GM12874 (cell line): ENCODE data around the gene POU3F4.

Experiments used
- TF ChIP-seq, protein P1 (sequence below): IDR thresholded peaks from 2 replicates; pipeline ENCODE4 v1.5.1; 2011; ENCODE audit warnings: low read depth, mild to moderate bottlenecking, control low read depth, low read length, moderate library complexity; ENCODE audit not compliant: insufficient read depth

Gene POU3F4

DNA sequence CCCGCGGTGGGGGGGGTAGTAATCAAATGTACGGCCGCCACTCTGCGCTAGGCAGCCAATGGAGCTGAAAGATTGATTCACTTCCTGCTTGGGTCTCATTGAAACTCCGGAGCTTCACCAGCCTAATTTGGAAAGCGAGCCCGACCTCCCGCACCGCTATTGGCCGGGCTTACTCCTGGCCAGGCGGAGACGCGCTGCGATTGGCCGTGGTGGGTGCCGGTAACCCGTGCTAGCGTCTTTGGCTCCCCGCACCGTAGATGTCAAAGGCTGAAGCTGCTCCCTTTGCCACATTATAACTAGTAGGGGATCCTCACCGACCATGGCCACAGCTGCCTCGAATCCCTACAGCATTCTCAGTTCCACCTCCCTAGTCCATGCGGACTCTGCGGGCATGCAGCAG lies at the start of gene POU3F4:
Gene POU3F4, plus strand, starts transcription at position 285 of the 400 bp plus-strand sequence. Its CDS starts 35 bp downstream, at position 320.
- TF ChIP-seq, protein P1, sequence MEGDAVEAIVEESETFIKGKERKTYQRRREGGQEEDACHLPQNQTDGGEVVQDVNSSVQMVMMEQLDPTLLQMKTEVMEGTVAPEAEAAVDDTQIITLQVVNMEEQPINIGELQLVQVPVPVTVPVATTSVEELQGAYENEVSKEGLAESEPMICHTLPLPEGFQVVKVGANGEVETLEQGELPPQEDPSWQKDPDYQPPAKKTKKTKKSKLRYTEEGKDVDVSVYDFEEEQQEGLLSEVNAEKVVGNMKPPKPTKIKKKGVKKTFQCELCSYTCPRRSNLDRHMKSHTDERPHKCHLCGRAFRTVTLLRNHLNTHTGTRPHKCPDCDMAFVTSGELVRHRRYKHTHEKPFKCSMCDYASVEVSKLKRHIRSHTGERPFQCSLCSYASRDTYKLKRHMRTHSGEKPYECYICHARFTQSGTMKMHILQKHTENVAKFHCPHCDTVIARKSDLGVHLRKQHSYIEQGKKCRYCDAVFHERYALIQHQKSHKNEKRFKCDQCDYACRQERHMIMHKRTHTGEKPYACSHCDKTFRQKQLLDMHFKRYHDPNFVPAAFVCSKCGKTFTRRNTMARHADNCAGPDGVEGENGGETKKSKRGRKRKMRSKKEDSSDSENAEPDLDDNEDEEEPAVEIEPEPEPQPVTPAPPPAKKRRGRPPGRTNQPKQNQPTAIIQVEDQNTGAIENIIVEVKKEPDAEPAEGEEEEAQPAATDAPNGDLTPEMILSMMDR, result no peak

DNA sequence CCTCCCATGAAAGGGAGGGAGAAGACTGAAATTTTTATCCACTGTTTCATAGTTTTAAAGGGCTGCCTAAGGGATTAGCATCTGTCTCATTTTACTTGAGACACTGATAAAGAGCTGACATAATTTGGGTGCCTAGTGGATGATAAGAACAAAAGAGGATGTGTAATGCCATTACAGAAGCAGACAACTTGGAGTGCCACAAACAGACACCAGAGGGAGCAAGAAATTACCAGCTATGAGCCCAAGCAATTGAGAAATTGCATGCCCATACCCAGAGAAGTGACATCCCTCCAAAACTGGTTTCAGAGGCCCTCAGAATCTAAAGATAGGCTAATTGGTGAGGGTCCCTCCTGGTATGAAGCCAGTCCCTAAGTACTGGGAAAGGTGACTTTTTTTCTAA lies 38.5 kb upstream of the POU3F4 start:
- TF ChIP-seq, protein P1, result peak; percentile 34; the same call in 1 of the 2 replicates

DNA sequence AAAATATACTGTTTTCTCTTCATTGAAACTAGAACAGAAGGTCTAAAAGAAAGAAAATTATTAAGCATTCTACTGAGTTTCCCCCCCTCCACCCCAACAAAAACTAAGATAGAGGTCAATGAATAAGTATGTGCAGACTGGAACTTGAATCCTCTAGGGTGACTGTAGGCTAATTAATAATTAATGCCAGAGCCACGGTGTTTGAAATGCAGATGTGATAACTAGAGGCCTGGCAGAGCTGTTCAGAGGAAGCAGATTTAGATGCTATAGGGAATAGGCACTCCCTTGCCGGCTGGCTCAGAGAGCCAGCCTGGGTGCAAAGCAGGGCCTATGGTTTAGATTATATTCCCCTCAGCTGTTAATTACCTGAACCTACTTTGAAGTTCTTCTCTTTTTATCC lies 12.2 kb upstream of the POU3F4 start:
- TF ChIP-seq, protein P1, result no peak

DNA sequence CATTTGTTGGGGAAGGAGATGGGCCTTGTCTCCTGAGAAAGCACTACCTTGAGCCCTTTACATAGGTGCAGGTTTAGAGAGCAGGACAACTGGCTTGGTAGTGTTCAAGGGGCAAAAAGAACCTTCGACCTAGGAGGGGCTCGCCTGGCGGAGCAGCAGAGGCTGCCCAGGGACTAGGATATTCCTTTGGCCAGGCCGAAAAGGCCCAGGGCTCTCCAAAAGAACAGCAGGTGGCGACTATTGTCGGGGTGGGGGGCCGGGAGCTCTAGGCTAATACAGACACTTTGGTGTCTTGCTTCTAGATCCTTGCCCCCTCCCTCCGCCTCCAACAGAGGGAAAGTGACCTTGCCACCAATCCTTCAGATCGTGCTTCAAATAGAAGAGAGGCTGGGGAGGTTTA lies 7.1 kb upstream of the POU3F4 start:
- TF ChIP-seq, protein P1, result no peak

DNA sequence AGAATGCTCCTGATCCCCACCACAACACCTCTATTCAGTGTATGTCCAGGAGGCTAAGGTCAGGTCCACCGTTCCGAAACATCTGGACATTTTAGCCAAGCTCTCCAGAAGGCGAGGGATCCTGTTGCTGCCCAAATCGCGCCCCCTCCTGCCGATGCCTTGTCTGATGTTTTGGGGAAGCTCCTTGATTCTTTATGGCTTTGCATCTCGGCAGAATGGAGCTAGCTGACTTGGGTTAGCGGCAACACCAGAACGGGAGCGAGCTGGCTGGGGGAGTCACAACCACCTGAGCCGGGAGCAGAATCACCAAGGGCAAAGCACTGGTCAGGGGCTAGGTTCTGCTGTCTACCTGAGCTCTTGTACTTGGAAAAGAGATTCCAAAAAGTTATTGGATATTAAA lies 6.6 kb upstream of the POU3F4 start:
- TF ChIP-seq, protein P1, result no peak

DNA sequence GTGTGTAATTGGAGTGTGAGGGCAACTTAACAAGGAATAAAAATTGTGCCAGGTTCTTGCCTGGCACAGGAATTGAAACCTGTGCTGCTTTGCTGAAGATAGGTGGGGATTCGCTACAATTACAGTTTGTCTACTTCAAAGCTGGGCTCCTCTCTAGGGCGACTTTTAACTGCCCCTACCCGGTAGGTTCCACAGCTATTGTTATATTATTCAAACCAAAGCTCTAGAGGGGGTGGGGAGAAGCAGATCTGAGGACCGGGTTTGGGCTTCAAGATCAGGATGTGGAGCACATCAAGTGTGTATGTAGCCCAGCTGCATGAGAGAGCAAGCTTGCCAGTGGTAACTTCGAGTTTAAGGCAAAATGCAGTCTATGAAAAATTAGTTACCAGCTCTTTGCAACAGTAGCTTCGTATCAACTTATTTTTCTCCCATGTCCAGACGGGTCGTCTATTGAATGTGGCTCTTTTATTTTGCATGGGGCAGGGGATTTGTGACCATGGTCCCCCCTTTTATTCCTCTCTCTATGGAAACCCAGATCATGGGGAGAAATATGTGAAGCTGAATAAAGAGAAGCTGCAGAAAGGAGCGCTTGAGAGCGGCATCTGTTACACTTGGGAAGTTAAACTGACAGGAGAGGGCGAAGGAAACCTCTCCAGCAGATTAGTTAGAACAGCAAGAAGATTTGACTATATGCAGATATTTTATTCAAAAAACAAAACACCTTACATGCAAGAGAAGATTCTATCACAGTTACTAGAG lies 3.2 kb upstream of the POU3F4 start:
- TF ChIP-seq, protein P1, result no peak

DNA sequence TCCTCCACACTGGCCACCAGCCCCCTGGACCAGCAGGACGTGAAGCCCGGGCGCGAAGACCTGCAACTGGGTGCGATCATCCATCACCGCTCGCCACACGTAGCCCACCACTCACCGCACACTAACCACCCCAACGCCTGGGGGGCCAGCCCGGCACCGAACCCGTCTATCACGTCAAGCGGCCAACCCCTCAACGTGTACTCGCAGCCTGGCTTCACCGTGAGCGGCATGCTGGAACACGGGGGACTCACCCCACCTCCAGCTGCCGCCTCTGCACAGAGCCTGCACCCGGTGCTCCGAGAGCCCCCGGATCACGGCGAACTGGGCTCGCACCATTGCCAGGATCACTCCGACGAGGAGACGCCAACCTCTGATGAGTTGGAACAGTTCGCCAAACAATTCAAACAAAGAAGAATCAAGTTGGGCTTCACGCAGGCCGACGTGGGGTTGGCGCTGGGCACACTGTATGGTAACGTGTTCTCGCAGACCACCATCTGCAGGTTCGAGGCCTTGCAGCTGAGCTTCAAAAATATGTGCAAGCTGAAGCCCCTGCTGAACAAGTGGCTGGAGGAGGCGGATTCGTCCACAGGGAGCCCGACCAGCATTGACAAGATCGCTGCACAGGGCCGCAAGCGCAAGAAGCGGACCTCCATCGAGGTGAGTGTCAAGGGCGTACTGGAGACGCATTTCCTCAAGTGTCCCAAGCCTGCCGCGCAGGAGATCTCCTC lies 600 bp downstream of the POU3F4 start:
- TF ChIP-seq, protein P1, result no peak
